Fibroblast of skin of left biceps (primary cell): ENCODE results near the gene CPTP.
A peak's percentile ranks its signal among the peaks of the same experiment; 100 is the strongest.
"Not testable (repeated sequence)": the region's sequence is repeated elsewhere in the genome, so short reads cannot be mapped to it uniquely, and the experiment has no call there.

Experiments
- DNase-seq, 2 experiments: peaks; one replicate each; pipeline ENCODE4 v3.0.0-alpha.2; 2013; ENCODE audit warnings: low read depth in 2 of 2

Gene CPTP

GRCh38 chr1:1361982-1362423, 37.4 kb downstream of the CPTP start:
- peak; percentile 38 to 50 for DNase-seq

GRCh38 chr1:1364266-1364665, 39.7 kb downstream of the CPTP start:
- DNase-seq = no peak

GRCh38 chr1:1365875-1366698, 41.5 kb downstream of the CPTP start:
- no peak for DNase-seq

GRCh38 chr1:1366699-1367066, 42.1 kb downstream of the CPTP start:
- DNase-seq = no peak

- no peak for DNase-seq
These were observed 42.7 kb downstream of the CPTP start for GRCh38 chr1:1367315-1367714.

GRCh38 chr1:1370094-1370493, 45.5 kb downstream of the CPTP start:
- DNase-seq = not testable (repeated sequence)

GRCh38 chr1:1370771-1371300, 46.2 kb downstream of the CPTP start:
- DNase-seq = no peak

GRCh38 chr1:1371364-1371745, 46.8 kb downstream of the CPTP start:
- no peak for DNase-seq

- DNase-seq = no peak
These were observed 47.4 kb downstream of the CPTP start for GRCh38 chr1:1371746-1372711.

GRCh38 chr1:1373051-1373814, 48.6 kb downstream of the CPTP start:
- DNase-seq = no peak

GRCh38 chr1:1373815-1374588, 49.4 kb downstream of the CPTP start:
- no peak for DNase-seq

GRCh38 chr1:1374589-1374928, 50.0 kb downstream of the CPTP start:
- DNase-seq = no peak

- DNase-seq = peak; percentile 99
These were observed 50.5 kb downstream of the CPTP start, which contains the start of gene AURKAIP1 for GRCh38 chr1:1374929-1375662. AURKAIP1 (minus strand) TSS chr1:1375207; CDS start chr1:1374756, 451 bp downstream.

- DNase-seq = no peak
These were observed 52.1 kb downstream of the CPTP start for GRCh38 chr1:1376551-1377226.

GRCh38 chr1:1377540-1378205, 53.1 kb downstream of the CPTP start:
- DNase-seq = no peak
